Activated CD4-positive, alpha-beta T cell treated with anti-CD3 and anti-CD28 coated beads for 48 hours (primary cell): Measurements from ENCODE around the gene GZF1.

ENCODE experiments used
- DNase-seq: peaks from one replicate; pipeline ENCODE4 v3.0.0-alpha.2; 2020

GZF1 gene

GRCh38 chr20:23361476-23362391 lies at the start of gene GZF1:
GZF1 (plus strand) TSS chr20:23362182; CDS start chr20:23364384, 2,202 bp downstream.
- peak; percentile 98 for DNase-seq

DNA sequence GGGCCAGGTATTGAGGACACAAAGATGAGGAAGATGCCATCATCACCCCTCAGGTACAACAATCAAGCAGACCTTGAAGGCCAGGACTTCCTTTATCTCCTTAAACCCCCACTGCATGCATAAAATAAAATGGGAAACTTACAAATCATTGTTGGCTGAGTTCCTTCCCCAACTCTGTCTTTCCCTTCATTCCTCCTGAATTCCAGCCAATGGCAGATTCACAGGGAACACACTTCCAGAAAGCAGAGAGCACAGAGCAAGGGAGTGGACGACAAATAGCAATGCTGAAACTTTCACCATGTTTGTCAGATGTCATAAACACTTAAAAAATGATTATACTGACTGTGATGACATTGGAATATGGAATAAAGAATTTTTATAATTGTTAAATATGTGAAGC lies 48.7 kb upstream of the GZF1 start:
- no peak for DNase-seq

- no peak for DNase-seq
Measured at GRCh38 chr20:23314699-23315098, 47.3 kb upstream of the GZF1 start.

DNA sequence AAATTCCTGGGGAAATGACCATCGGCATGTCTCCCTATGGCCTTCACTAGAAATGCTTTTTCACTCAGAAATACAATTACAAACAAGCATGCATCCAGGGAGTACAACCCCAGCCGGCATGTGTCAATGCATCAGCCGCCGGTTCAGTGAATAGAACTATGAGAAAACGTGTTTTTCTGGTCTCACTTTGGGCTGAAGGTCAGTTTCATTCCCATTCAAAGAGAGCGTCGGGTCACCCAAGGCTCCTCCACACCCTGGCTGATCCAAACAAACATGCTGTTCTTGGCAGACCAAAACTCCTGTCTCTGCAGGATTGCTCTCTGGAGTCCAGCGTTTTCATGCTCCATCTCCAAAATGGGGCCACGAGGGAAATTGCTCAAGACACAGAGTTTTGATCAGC lies 46.9 kb upstream of the GZF1 start:
- DNase-seq, result no peak

GRCh38 chr20:23316626-23317025 lies 45.4 kb upstream of the GZF1 start:
- no peak for DNase-seq

GRCh38 chr20:23317081-23317480 lies 44.9 kb upstream of the GZF1 start:
- no peak for DNase-seq

GRCh38 chr20:23318347-23318746 lies 43.6 kb upstream of the GZF1 start:
- DNase-seq, result no peak

DNA sequence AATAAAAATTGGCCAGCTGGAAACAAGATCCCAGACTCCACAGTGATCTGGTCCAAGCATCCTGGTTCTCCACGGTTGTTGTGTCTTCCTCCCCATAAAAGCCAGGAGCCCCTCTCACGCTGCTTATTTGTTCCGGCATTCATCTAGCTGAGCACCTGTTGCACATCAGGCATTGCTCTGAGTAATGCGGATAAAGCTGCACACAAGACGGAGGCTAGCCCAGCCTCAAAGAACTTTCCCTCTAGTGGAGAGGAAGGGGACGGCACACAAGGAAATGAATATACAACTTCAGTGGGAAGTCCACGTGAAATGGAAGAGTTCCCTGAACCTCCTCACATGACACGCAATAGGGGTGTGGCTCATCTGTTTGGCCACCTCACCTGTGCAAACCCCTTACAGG lies 41.7 kb upstream of the GZF1 start:
- no peak for DNase-seq

GRCh38 chr20:23325107-23325506 lies 36.9 kb upstream of the GZF1 start:
- DNase-seq, result no peak

- no peak for DNase-seq
Measured at GRCh38 chr20:23326774-23327173, 35.2 kb upstream of the GZF1 start.

GRCh38 chr20:23327617-23328333 lies 34.2 kb upstream of the GZF1 start:
- DNase-seq, result no peak

GRCh38 chr20:23331450-23332350 lies 30.3 kb upstream of the GZF1 start:
- no peak for DNase-seq

- DNase-seq, result no peak
Measured at GRCh38 chr20:23332467-23332866, 29.5 kb upstream of the GZF1 start.

- DNase-seq, result no peak
Measured at GRCh38 chr20:23334111-23334510, 27.9 kb upstream of the GZF1 start.

- no peak for DNase-seq
Measured at GRCh38 chr20:23335521-23335920, 26.5 kb upstream of the GZF1 start.

DNA sequence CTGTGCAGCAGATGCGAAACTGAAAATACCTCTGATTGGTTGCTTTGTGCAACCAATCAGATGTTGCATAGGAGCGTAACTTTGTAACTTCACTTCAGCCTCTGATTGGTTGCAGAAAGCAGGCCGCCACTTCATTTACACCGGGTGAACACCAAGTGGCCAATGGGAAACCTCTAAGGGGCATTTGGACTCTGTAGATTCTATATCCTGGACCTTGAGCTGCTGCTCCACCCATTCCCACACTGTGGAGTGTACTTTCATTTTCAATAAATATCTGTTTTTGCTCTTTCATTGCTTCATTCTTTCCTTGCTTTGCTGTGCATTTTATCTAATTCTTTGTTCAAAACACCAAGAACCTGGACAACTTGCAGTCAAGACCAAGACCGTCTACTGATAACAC lies 25.5 kb upstream of the GZF1 start:
- DNase-seq, result no peak

DNA sequence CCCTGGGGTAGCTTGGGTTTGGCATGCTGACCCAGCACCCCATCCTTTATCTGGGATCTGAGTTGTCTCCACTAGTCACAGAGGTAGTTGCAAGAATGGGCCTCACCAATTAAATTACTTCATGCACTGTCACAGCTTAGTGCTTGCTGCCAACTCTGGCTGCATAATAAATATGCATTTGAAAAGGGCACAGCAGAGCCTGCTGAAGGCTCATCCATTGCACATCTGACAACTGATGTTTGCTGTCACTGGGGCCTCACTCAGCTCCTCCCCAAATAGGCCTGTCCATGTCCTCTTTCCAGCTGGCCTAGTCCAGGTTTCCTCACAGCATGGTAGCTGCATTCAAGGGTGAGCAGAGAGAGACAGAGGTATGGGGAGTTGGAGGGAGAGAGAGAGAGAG lies 24.7 kb upstream of the GZF1 start:
- no peak for DNase-seq

DNA sequence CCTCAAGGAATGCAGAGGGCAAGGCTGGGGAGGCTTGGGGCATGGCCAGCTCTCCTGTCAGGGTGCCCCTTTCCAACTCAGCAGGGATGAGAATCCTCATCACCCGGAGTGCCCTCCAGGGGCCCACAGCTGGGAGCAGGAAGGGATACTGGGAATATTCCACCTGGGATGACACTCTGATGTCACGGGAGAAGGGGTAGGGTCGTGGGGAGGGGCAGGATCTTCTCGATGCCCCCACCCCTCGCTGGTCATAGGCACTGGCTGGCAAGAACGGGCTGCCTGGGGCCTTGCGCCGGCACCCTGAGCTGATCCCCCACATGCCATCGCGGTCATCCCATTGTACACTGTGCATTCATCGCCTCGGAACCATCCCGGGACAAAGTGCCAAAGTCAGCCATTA lies 22.0 kb upstream of the GZF1 start:
- no peak for DNase-seq

DNA sequence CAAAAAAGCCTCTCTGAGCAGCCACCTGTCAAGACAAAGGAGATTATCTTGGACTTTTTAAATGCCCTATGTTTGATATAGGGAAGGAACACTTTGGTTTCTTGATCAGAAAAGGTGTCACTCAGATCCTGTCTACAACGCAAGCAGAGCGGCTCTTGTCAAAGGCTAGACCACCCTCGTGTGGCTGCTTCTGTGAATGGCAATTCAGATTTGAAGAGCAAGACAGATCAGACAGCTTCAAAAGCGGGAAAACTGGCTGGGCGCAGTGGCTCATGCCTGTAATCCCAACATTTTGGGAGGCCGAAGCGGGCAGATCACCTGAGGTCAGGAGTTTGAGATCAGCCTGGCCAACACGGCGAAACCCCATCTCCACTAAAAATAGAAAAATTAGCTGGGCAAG lies 21.5 kb upstream of the GZF1 start:
- peak; percentile 36 for DNase-seq

DNA sequence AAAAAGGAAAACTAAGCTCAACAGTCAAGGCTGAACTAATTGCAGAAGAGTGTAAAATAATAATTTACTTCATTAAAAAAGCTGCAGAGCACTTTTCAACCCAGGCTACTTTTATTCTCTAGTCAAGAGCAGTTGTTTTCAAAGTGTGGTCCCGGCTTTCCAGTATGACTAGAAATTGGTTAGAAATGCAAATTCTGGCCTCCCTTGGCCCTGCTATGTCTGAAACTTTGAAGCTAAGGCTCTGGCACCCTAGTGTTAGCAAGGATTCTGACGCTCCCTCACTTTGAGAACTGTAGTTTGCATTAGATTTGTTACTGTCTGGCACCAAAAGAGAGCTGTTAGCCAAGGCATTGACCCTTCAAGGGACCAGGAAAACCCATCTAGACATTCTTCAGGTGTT lies 20.9 kb upstream of the GZF1 start:
- no peak for DNase-seq

DNA sequence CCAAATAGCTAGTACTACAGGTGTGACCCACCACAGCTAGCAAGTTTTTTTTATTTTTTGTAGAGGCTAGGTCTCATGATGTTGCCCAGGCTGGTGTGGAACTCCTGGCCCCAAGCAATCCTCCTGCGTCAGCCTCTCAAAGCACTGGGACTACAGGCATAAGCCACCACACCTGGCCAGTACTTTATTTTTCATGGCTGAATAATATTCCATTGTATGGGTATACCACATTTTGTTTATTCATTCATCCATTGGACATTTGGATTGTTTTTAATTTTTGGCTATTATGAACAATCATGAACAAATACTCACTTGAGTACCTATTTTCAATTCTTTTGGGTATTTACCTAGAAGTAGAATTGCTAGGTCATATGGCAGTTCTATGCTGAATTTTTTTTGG lies 18.4 kb upstream of the GZF1 start:
- no peak for DNase-seq

DNA sequence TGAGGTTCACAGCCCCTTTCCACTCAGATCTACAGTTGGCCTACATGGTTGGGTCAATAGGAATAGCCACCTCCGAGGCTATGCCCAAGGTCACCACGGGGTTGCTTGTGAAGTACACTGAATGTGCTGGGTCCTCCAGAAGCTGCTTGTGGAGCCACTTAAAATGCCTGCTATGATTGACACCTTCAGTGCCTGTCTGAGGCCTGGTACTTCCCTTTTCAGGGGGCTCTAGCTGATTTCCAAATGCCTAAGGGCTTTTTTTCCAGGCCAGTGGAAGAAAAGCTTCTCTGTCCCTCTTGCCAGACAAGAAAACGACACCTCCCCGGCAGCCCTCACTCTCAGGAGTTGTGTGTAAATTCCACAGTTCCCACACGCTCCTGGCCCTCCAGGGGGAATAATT lies 17.6 kb upstream of the GZF1 start:
- DNase-seq, result no peak

GRCh38 chr20:23346002-23346401 lies 16.0 kb upstream of the GZF1 start:
- DNase-seq, result no peak
